Fibroblast of villous mesenchyme (primary cell): ENCODE results near the gene LSM12. TPM values are rescaled to one million over a fixed set of nuclear protein-coding genes. Genes with fewer than 3 reads are reported as not detected.
"Not testable (repeated sequence)": the region's sequence is repeated elsewhere in the genome, so short reads cannot be mapped to it uniquely, and the experiment has no call there.

Experiments
- DNase-seq: peaks from one replicate; pipeline ENCODE4 v3.0.0-alpha.2; 2010; ENCODE audit warnings: low read depth
- H3K4me3 ChIP-seq: 2 replicates; pipeline ENCODE4 v1.5.1; 2011; ENCODE audit warnings: low read depth, mild to moderate bottlenecking, low read length
- total RNA-seq: library from RNA; depleted of rRNA; stranded (reverse); fragments of >200 nt; gene quantifications from 2 replicates; pipeline ENCODE4 v1.2.3, GENCODE V29; 2012
- TF ChIP-seq, protein P1 (sequence below): IDR thresholded peaks from 2 replicates; pipeline ENCODE4 v1.5.1; 2012; ENCODE audit warnings: low read depth, mild to moderate bottlenecking, low read length; ENCODE audit not compliant: insufficient read depth

LSM12 gene
- total RNA-seq, 1 donor: 82.5 TPM

GRCh38 chr17:44002141-44002848 lies 64.2 kb downstream of the LSM12 start:
- H3K4me3 ChIP-seq: no peak overlapping the region
- TF ChIP-seq, protein P1, sequence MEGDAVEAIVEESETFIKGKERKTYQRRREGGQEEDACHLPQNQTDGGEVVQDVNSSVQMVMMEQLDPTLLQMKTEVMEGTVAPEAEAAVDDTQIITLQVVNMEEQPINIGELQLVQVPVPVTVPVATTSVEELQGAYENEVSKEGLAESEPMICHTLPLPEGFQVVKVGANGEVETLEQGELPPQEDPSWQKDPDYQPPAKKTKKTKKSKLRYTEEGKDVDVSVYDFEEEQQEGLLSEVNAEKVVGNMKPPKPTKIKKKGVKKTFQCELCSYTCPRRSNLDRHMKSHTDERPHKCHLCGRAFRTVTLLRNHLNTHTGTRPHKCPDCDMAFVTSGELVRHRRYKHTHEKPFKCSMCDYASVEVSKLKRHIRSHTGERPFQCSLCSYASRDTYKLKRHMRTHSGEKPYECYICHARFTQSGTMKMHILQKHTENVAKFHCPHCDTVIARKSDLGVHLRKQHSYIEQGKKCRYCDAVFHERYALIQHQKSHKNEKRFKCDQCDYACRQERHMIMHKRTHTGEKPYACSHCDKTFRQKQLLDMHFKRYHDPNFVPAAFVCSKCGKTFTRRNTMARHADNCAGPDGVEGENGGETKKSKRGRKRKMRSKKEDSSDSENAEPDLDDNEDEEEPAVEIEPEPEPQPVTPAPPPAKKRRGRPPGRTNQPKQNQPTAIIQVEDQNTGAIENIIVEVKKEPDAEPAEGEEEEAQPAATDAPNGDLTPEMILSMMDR: no peak
- DNase-seq: peak; percentile 68

- no peak overlapping the region for H3K4me3 ChIP-seq
- TF ChIP-seq, protein P1: no peak
- no peak for DNase-seq
Measured at GRCh38 chr17:44001461-44001920, 65.0 kb downstream of the LSM12 start.

DNA sequence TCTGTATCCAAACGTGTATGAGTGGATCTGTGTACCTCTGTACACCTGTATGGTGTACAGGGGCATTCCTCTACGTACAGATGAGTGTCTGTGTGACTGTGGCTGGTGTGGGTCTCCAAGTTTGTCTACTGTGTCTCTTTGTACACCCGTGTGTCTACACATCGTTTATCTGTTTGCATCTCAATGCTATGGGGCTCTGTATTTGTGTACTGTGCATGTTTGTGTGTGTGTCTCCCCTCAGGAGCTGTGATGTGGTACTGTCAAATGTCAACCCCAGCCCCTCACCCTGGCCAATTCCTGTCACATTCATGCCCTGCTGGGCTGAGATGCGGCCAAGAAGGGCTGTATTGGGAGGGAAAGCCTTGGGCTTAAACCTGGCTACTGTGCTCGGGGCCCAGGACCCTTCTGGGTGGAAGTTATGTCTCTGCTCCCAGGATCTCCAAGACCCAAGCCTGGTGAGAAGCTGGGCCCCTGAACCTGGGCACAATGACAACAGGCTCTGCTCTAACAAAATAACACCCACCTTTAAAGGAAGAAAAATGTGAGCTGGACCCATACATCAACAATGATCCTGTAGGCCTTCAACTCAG lies 65.5 kb downstream of the LSM12 start:
- H3K4me3 ChIP-seq: no peak overlapping the region
- DNase-seq: no peak
- TF ChIP-seq, protein P1: no peak

GRCh38 chr17:44000141-44000860 lies 66.2 kb downstream of the LSM12 start:
- H3K4me3 ChIP-seq: no peak overlapping the region
- TF ChIP-seq, protein P1: no peak
- no peak for DNase-seq

- DNase-seq: no peak
- no peak overlapping the region for H3K4me3 ChIP-seq
- TF ChIP-seq, protein P1: no peak
Measured at GRCh38 chr17:43999024-43999423, 67.4 kb downstream of the LSM12 start.

- no peak for DNase-seq
- H3K4me3 ChIP-seq: no peak overlapping the region
- TF ChIP-seq, protein P1: no peak
Measured at GRCh38 chr17:43998552-43998951, 67.9 kb downstream of the LSM12 start.

- not testable (repeated sequence) for DNase-seq, H3K4me3 ChIP-seq
Measured at GRCh38 chr17:43997180-43997579, 69.3 kb downstream of the LSM12 start.
